ENCODE data around the gene UGT2A3. TPM values are rescaled to one million over a fixed set of nuclear protein-coding genes. Genes with fewer than 3 reads are reported as not detected.
"Not testable (repeated sequence)": the region's sequence is repeated elsewhere in the genome, so short reads cannot be mapped to it uniquely, and the experiment has no call there.

UGT2A3 gene
- total RNA-seq, 4 donors from 2014 or later = not detected

DNA sequence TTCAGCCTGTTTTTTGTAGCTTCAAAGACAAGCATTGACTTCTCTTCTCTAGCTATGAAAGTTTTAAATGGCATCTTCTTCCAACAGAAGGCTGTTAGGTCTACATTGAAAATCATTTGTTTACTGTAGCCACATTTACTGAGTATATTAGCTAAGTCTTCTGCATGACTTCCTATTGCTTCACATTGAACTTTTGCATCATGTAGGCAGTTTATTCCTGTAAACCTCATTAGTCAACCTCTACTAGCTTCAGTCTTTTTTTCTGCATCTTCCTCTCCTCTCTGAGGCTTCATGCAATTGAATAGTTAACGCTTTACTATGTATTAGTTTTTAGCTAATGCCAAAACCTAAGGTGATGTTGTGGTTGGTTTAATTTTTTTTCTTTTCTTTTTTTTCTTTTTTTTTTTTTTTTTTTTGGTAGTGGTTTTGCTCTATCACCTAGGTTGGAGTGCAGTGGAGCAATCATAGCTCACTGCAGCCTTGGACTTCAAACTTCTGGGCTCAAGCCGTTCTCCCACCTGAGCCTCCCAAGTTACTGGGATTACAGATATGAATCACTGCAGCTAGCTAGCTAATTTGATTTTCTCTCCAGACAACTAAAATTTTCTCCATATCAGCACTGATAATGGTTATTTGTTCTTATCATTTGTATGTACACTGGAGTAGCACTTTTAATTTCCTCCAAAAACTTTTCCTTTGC is 3.4 kb downstream of the UGT2A3 start:
- Histone ChIP-seq H3K27me3 (no peaks in the 10 kb centered on the region), H3K36me3 (no peaks in the 10 kb centered on the region), H3K9me3 (no peaks in the 10 kb centered on the region), H3K4me1 (no peaks in the 10 kb centered on the region), H3K4me3 (no peak overlapping the region), H3K27ac (no peak overlapping the region)
- TF ChIP-seq POLR2A (IDR thresholded peaks at IDR 0.05) (no peak), CTCF (IDR thresholded peaks at IDR 0.05) (no peak)
- intact Hi-C loops (cut with DNase I; ENCODE audit: low total_unique reads) = no loop called here
- no peak for DNase-seq

GRCh38 chr4:68929076-68929737 is 22.4 kb downstream of the UGT2A3 start:
- H3K9me3 ChIP-seq = no peaks in the 10 kb centered on the region
- H3K4me3 ChIP-seq = no peak overlapping the region
- H3K4me1 ChIP-seq = no peaks in the 10 kb centered on the region
- DNase-seq = no peak
- H3K27me3 ChIP-seq = no peaks in the 10 kb centered on the region
- TF ChIP-seq CTCF (IDR thresholded peaks at IDR 0.05) (no peak), POLR2A (IDR thresholded peaks at IDR 0.05) (no peak)
- no peaks in the 10 kb centered on the region for H3K36me3 ChIP-seq
- H3K27ac ChIP-seq = no peak overlapping the region
- intact Hi-C loops (cut with DNase I; ENCODE audit: low total_unique reads) = no loop called here

GRCh38 chr4:68927165-68927564 is 24.4 kb downstream of the UGT2A3 start:
- H3K9me3 ChIP-seq = no peaks in the 10 kb centered on the region
- no peaks in the 10 kb centered on the region for H3K36me3 ChIP-seq
- DNase-seq = no peak
- no peaks in the 10 kb centered on the region for H3K27me3 ChIP-seq
- H3K4me1 ChIP-seq = no peaks in the 10 kb centered on the region
- no peak overlapping the region for H3K27ac ChIP-seq
- intact Hi-C loops (cut with DNase I; ENCODE audit: low total_unique reads) = no loop called here
- H3K4me3 ChIP-seq = no peak overlapping the region
- no peak for TF ChIP-seq POLR2A (IDR thresholded peaks at IDR 0.05)

DNA sequence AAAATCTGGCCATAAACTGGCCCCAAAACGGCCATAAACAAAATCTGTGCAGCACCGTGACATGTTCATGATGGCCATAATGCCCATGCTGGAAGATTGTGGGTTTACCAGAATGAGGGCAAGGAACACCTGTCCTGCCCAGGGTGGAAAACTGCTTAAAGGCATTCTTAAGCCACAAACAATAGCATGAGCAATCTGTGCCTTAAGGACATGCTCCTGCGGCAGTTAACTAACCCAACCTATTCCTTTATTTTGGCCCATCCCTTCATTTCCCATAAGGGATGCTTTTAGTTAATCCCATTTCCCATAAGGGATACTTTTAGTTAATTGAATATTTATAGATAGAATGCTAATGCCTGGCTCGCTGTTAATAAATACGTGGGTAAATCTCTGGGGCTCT is 29.4 kb downstream of the UGT2A3 start:
- H3K27ac ChIP-seq; H3K9me3 ChIP-seq; DNase-seq; H3K4me1 ChIP-seq; intact Hi-C loops (cut with DNase I; ENCODE audit: low total_unique reads); H3K27me3 ChIP-seq; H3K36me3 ChIP-seq; H3K4me3 ChIP-seq: not testable (repeated sequence)

GRCh38 chr4:68921051-68921450 is 30.6 kb downstream of the UGT2A3 start:
- no peak overlapping the region for H3K4me3 ChIP-seq
- H3K4me1 ChIP-seq = no peaks in the 10 kb centered on the region
- H3K36me3 ChIP-seq = no peaks in the 10 kb centered on the region
- intact Hi-C loops (cut with DNase I; ENCODE audit: low total_unique reads) = no loop called here
- H3K27me3 ChIP-seq = no peaks in the 10 kb centered on the region
- H3K27ac ChIP-seq = no peak overlapping the region
- TF ChIP-seq POLR2A (IDR thresholded peaks at IDR 0.05) (no peak), CTCF (IDR thresholded peaks at IDR 0.05) (no peak)
- no peaks in the 10 kb centered on the region for H3K9me3 ChIP-seq
- DNase-seq = no peak

- H3K36me3 ChIP-seq = no peaks in the 10 kb centered on the region
- H3K4me1 ChIP-seq = no peaks in the 10 kb centered on the region
- intact Hi-C loops (cut with DNase I; ENCODE audit: low total_unique reads) = no loop called here
These were observed 34.6 kb downstream of the UGT2A3 start for GRCh38 chr4:68917016-68917415.

More at GRCh38 chr4:68917016-68917415, 34.6 kb downstream of the UGT2A3 start:
- Histone ChIP-seq H3K4me3 (no peak overlapping the region), H3K27ac (no peak overlapping the region), H3K9me3 (no peaks in the 10 kb centered on the region), H3K27me3 (no peaks in the 10 kb centered on the region)
- DNase-seq = no peak
- no peak for TF ChIP-seq POLR2A (IDR thresholded peaks at IDR 0.05)
